HG02840 (cell line): ENCODE measurements around the gene CLCNKB.
"Not testable (repeated sequence)": the region's sequence is repeated elsewhere in the genome, so short reads cannot be mapped to it uniquely, and the experiment has no call there.

Experiments
- ATAC-seq: cut with Tn5 transposase; IDR thresholded peaks from one replicate; pipeline ENCODE4 v1.9.1; 2021; ENCODE audit warnings: mild to moderate bottlenecking, moderate library complexity, moderate number of reproducible peaks; ENCODE audit not compliant: unreplicated experiment, low FRiP score

CLCNKB gene

DNA sequence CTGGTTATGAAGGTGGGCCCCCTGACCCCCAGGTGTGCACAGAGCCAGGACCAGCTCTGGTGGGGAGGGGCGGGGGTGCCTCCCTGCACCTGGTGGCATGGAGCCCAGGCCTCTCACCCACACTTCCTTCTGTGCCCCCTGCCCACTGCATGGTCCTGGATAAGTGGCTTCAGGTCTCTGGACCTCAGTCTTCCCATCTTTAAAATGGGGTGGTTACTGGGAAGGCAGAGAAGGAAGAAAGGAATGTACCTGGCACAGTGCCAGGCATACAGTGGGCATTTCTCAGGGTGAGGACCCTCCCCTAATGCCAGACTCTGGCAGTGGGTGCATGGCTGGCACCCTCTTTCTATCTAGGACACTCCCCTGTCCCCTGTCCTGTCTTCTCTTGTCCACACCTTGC, 14.3 kb upstream of the CLCNKB start:
- no peak for ATAC-seq

GRCh38 chr1:16031551-16031950, 12.0 kb upstream of the CLCNKB start:
- no peak for ATAC-seq

DNA sequence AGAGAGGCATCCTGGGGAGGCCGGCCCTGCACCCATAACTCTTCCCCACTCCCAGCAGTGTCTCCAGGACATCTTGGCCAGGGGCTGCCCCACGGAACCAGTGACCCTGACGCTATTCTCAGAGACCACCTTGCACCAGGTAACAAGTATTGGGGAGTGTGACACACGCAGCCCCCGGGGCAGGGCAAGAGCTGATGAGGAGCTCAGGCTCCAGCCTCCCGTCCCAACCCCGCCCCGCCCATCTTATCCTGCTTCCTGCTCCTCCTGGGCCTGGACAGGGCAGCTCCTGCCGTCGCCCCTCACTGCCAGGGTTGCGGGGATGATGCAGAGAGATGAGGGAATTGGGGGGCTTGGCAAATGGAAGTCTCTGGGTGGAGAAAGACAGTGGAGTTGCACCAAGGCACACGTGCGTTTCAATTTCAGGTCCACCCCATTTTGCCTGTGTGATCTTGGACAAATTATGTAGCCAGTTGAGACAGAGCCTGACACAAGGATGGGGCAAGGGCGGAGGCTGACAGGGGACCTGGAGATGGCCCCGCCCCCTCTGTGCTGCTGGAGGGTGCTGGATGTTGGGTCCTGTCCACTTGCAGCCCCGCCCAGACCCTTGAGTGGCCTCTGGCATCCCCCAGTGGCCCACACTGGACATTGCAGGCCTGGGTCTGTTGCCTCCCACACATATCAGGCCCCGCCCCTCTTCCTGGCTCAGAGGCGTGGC, 11.0 kb upstream of the CLCNKB start:
- no peak for ATAC-seq

GRCh38 chr1:16033103-16033632, 10.4 kb upstream of the CLCNKB start:
- not testable (repeated sequence) for ATAC-seq

GRCh38 chr1:16036461-16036860, 7.1 kb upstream of the CLCNKB start:
- ATAC-seq: not testable (repeated sequence)

GRCh38 chr1:16038620-16038912, 5.0 kb upstream of the CLCNKB start:
- ATAC-seq: no peak

DNA sequence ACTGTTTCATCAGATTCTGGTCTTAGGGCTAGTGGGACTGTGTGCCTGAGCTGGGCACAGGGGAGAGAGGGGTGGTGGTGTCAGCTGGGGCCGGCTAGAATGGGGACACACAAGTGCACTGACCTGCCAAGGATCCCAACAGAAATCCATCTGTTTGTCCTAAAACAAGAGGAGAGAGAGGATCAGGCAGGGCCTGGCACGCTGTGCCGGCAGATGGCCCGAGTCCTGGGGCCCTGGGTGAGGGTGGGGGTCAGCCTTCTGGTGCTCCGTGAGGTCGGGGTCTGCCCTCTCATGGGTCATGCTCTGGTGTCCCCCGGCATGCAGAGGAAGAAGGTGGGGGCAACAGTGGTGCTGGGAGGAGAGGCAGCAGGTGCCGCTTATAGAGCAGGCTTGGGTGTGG, 3.7 kb upstream of the CLCNKB start:
- ATAC-seq: not testable (repeated sequence)

DNA sequence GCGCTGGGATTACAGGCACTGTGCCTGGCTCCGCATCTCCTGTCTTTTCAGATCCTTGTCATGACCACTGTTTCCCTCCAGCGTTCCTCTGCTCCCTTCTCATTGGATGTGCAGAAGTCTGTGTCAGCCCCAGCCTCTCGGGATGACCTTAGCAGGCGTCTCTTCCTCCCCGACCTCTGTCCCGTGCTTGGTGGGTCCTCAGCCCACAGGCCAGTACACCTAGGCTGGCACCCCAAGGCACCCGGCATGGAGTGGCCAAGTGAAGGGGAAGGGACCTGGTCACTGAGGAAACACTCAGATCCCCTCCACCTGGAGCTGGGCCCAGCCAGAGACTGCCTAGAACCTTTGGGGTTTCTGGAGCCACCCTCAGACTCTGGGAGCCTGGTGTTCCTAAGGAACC, 2.4 kb upstream of the CLCNKB start:
- ATAC-seq: no peak

GRCh38 chr1:16042096-16042495, 1.5 kb upstream of the CLCNKB start:
- ATAC-seq: no peak

GRCh38 chr1:16042654-16043053, 928 bp upstream of the CLCNKB start:
- ATAC-seq: not testable (repeated sequence)

GRCh38 chr1:16043950-16044349, 368 bp downstream of the CLCNKB start:
- ATAC-seq: no peak

GRCh38 chr1:16046842-16047241, 3.3 kb downstream of the CLCNKB start:
- no peak for ATAC-seq

GRCh38 chr1:16047791-16048475, 4.4 kb downstream of the CLCNKB start:
- no peak for ATAC-seq

DNA sequence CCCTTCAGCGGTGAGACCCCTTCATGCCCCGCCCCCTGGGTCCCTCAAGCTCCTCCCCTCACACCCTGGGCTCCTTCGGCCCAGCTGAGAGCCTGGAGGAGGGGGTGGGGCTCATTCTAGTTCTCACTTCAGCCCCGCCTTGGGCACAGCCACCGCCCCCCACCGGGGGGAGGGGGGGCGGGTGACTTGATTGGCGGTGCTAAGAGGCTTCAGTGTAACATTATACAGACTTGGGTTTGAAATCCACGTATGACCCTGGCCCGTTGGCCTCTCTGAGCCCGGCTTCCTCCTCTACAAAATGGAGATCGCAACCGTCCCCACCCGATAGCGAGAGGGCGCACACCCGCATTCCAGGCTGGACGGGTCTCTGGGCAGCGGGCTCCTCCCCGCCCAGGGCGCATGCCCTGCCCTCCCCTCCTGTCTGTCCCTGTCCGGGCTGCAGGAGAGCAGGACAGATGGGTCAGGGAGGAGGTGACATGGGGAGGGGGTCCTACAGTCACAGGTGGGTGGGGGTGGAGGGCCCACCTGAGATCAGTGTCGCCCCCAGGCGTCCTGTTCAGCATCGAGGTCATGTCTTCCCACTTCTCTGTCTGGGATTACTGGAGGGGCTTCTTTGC, 5.1 kb downstream of the CLCNKB start:
- ATAC-seq: no peak

DNA sequence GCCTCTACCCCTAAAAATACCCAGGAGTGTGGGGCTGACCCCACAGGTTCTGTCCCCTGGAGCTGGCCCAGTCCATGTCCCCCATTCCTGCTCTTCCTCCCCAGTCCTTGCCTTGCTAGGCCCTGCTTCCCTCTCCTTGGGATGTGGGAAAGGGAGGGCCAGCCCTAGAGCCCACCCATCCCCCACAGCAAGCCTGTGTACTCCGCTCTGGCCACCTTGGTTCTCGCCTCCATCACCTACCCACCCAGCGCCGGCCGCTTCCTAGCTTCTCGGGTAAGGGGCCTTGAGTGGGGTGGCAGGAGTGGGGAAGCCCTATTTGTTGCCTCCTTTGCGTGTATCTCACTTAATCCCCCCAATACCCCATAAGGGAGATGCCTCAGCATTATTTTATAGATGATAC, 6.7 kb downstream of the CLCNKB start:
- no peak for ATAC-seq

GRCh38 chr1:16051039-16051438, 7.5 kb downstream of the CLCNKB start:
- no peak for ATAC-seq

DNA sequence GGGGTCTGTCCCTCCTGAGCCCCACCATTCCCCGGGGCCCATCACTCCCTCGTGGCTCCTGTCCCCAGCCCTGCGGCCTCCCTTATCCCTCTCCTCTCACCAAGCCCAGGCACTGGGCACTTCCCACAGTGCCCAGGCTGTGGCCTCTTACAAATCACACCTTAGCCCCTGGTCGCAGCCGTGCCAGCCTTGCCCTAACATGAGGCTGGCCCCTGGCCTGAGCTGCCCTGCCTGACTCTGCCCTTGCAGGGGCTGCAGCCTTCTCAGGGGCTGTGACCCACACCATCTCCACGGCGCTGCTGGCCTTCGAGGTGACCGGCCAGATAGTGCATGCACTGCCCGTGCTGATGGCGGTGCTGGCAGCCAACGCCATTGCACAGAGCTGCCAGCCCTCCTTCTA, 8.4 kb downstream of the CLCNKB start:
- ATAC-seq: not testable (repeated sequence)

GRCh38 chr1:16053781-16054502, 10.4 kb downstream of the CLCNKB start:
- ATAC-seq: no peak

- ATAC-seq: no peak
These were observed 11.3 kb downstream of the CLCNKB start for GRCh38 chr1:16054598-16055540.
